Stimulated activated naive CD4-positive, alpha-beta T cell treated with Interleukin-2 at 50 U/mL for 16 hours (primary cell): ENCODE measurements around the gene ZNF780A.
"Not testable (repeated sequence)": the region's sequence is repeated elsewhere in the genome, so short reads cannot be mapped to it uniquely, and the experiment has no call there.

Experiments
- DNase-seq: peaks from one replicate; lab custom pipeline; 2025; lab: John Stamatoyannopoulos, UW

The ZNF780A gene

GRCh38 chr19:40084948-40085347 is 5.8 kb downstream of the ZNF780A start:
- DNase-seq = no peak

- DNase-seq = no peak
Observed at GRCh38 chr19:40081411-40081810, 9.3 kb downstream of the ZNF780A start.

- DNase-seq = no peak
Observed at GRCh38 chr19:40080289-40080688, 10.5 kb downstream of the ZNF780A start.

DNA sequence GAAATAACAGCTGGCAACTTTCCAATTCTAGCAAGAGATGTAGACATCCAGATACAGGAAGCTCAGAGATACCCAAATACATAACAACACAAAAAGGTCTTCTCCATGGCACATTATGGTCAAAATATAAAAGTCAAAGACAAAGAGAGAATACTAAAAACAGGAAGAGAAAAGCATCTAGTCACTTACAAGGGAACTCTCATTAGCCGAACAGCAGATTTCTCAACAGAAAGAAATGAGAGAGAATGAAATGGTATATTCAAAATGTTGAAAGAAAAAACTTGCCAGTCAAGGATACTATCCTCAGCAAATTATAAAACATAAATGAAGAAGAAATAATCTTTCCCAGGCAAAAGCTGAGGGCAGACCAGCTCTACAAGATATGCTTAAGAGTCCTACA is 12.4 kb downstream of the ZNF780A start:
- no peak for DNase-seq

- DNase-seq = no peak
Observed at GRCh38 chr19:40070058-40070457, 20.7 kb downstream of the ZNF780A start.

DNA sequence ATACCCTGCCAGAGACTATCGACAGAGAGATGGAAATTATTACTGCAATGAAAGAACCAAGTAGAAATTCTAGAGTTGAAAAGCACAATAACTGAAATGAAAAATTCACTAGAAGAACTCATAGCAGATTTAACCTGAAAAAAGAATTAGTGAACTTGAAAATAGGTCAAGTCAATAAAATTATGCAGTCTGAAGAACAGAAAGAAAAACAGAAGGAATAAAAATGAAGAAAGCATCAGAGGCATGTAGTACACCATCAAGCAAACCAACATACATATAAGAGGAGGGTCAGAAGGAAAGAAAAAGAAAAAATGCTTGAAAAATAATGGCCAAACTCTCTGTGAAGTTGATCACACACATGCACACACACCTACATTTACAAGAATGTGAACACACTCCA is 31.1 kb downstream of the ZNF780A start:
- DNase-seq = no peak

DNA sequence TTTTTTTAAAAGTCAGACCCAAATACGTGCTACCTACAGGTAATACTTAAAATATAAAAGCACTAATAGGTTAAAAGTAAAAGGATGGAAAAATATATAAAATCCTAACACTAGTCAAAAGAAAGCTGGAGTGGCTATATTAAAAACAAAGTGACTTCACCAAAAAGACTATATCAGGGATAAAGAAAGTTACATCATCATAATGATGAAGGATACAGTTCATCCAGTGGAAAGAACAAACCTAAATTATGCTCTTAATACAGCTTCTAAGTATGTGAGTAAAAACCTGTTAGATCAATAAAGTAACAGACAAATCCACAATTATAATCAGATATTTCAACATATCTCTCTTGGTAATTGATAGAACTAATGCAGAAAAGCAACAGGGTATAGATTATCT is 33.6 kb downstream of the ZNF780A start:
- no peak for DNase-seq

GRCh38 chr19:40056505-40056904 is 34.2 kb downstream of the ZNF780A start:
- no peak for DNase-seq

DNA sequence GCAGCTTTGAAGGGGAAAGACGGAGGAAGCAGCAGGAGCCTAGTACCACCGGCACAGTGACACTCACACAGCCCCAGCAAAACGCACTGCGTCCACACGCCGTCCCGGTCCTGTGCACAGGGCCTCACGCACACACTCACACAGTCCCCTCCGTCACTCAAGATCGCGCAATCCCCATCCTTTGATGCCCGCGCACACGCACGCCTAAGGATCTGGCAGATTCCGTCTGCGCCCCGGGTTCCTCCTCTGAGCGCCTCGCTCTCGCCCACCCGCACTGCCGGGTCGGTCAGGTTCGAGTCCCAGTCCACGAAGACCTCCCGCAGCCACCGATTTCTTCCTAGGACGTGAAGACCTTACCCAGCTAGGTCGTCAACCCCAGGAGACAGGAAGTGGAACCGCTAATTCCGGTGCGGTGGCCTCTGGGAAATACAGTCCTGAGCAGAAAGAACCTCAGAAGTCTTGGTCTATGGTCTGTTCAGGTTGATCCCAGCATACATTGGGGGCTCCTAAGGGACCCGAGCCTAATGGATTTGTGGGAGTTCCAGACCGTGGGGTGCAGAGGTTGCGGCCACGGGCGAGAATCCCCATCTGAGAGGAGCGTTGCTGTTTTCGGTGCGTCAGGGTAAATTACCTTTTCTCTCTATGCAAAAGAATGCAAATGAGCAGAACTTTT is 34.8 kb downstream of the ZNF780A start, which contains the start of gene ZNF780B:
Gene ZNF780B, minus strand, starts transcription at position 400 of the 673 bp plus-strand sequence. CDS start 5,899 bp downstream, outside the sequence.
- DNase-seq = peak; percentile 69

- no peak for DNase-seq
Observed at GRCh38 chr19:40055049-40055448, 35.7 kb downstream of the ZNF780A start.

- DNase-seq = no peak
Observed at GRCh38 chr19:40054632-40055031, 36.1 kb downstream of the ZNF780A start.

GRCh38 chr19:40053491-40053890 is 37.3 kb downstream of the ZNF780A start:
- no peak for DNase-seq

DNA sequence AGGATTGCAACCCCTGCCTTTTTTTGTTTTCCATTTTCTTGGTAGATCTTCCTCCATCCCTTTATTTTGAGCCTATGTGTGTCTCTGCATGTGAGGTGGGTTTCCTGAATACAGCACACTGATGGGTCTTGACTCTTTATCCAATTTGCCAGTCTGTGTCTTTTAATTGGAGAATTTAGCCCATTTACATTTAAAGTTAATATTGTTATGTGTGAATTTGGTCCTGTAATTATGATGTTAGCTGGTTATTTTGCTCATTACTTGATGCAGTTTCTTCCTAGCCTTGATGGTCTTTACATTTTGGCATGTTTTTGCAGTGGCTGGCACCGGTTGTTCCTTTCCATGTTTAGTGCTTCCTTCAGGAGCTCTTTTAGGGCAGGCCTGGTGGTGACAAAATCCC is 49.0 kb downstream of the ZNF780A start:
- not testable (repeated sequence) for DNase-seq

DNA sequence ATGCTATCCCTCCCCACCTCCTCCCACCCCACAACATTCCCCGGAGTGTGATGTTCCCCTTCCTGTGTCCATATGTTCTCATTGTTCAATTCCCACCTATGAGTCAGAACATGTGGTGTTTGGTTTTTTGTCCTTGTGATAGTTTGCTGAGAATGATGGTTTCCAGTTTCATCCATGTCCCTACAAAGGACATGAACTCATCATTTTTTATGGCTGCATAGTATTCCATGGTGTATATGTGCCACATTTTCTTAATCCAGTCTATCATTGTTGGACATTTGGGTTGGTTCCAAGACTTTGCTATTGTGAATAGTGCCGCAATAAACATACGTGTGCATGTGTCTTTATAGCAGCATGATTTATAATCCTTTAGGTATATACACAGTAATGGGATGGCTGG is 52.7 kb downstream of the ZNF780A start:
- not testable (repeated sequence) for DNase-seq

DNA sequence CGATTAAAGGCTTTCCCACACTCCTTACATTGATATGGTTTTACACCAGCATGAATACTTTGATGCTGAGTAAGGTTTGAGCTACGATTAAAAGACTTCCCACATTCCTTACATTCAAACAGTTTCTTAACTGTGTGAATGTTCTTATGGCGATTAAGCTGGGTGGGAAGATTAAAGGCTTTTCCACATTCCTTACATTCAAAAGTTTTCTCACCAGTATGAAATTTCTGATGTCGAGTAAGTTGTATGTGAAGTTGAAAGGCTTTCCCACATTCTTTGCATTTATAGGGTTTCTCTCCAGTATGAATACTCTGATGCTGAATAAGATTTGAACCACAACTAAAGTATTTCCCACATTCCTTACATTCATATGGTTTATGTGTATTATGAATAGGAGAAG is 54.7 kb downstream of the ZNF780A start:
- DNase-seq = no peak

DNA sequence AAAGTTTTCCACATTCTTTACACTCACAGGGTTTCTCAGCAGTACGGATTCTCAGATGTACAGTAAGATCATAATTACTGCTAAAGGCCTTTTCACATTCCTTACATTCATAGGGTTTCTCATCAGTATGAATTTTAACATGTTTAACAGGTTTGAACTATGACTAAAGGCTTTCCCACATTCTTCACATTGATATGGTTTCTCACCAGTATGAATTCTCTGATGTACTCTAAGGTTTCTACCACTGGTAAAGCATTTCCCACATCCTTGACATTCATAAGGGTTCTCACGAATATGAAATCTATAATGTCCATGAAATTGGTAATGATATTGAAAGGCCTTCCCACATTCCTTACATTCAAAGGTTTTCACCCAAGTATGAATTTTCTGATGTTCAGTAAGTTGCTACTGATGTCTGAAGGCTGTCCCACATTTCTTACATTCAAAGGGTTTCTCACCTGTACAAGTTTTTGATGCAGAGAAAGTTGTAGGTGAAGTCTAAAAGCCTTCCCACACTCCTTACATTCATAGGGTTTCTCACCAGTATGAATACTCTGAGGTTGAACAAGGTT is 56.7 kb downstream of the ZNF780A start:
- no peak for DNase-seq

DNA sequence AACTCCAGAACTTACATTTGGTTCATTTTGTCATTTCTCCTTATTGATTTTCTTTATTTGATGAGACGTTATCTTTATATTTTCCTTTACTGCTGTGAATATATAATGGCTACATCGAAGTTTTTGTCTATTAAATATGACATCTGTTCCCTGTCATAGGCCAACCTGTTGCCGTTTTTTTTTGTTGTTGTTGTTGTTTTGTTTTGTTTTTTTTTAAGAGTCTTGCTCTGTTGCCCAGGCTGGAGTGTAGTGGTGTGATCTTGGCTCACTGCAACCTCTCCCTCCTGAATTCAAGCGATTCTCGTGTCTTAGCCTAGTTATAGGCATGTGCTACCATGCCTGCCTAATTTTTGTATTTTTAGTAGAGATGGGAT is 64.2 kb downstream of the ZNF780A start:
- DNase-seq = no peak

DNA sequence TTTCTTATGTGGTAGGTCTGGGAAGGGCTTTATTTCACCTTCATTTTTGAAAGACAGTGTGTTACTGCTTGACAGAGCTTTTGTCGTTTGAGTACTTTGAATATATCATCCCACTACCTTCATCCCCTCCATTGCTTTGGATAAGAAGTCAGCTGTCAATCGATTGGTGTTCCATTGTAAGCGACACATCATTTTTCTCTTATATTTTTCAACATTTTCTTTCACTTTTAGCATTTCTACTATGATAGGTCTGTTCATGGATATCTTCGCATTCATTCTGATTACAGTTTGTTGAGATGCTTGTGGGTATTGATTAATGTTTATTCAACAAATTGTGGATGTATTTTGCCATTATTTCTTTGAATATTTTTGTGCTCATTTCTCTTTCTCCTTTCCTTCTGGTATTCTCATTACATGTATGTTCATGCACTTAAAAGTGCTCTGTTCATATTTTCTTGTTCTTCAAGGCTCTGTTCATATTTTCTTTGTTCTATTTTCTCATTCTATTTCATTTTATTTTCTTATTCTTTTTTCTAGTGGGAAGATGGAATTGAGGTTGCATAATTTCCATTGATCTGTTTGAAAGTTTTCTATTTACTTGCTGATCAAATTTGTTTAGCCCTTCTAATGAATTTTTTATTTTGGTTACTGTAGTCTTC is 64.7 kb downstream of the ZNF780A start:
- no peak for DNase-seq

GRCh38 chr19:40023969-40024368 is 66.8 kb downstream of the ZNF780A start:
- no peak for DNase-seq
